Omental fat pad (tissue), 4 donors: ENCODE measurements around the gene KATNB1. TPM values are rescaled to one million over a fixed set of nuclear protein-coding genes. Genes with fewer than 3 reads are reported as not detected.

ENCODE experiments used
- ATAC-seq: fragments of 150-250 bp; one replicate; pipeline ENCODE4 v1.9.1; 2016; ENCODE audit warnings: mild to moderate bottlenecking, moderate library complexity; ENCODE audit not compliant: low FRiP score
- DNase-seq: peaks from one replicate; pipeline ENCODE4 v3.0.0-alpha.2; 2019; ENCODE audit warnings: low spot score
- CTCF ChIP-seq, 3 donors: fragments of 450-650 bp; IDR thresholded peaks; one replicate each; pipeline ENCODE4 v1.5.1; 2016 to 2017; ENCODE audit warnings: antibody characterized with exemption in 3 of 3, mild to moderate bottlenecking in 3 of 3, moderate library complexity in 2 of 3
- total RNA-seq, 4 donors: library from RNA; depleted of rRNA; stranded (reverse); fragments of >200 nt; gene quantifications; one replicate each; pipeline ENCODE4 v1.1.0, GENCODE V29; 2016

Gene KATNB1
- total RNA-seq, 4 donors from 2014 or later = 8.7 to 23.5 (median 14.1) TPM

- DNase-seq = no peak
- no peak for ATAC-seq
- TF ChIP-seq CTCF (IDR thresholded peaks at IDR 0.05) = no peak
Measured at GRCh38 chr16:57696240-57696639, 39.3 kb upstream of the KATNB1 start.

- ATAC-seq (no peak), DNase-seq (no peak)
- no peak for TF ChIP-seq CTCF (IDR thresholded peaks at IDR 0.05)
Measured at GRCh38 chr16:57697896-57698537, 37.6 kb upstream of the KATNB1 start.

- TF ChIP-seq CTCF (IDR thresholded peaks at IDR 0.05) = no peak
- DNase-seq = no peak
- ATAC-seq = no peak
Measured at GRCh38 chr16:57698812-57699405, 36.7 kb upstream of the KATNB1 start.

- ATAC-seq (no peak), DNase-seq (no peak)
- no peak for TF ChIP-seq CTCF (IDR thresholded peaks at IDR 0.05)
Measured at GRCh38 chr16:57699481-57699880, 36.1 kb upstream of the KATNB1 start.

- TF ChIP-seq CTCF (IDR thresholded peaks at IDR 0.05) = no peak
- DNase-seq (no peak), ATAC-seq (no peak)
Measured at GRCh38 chr16:57699899-57700298, 35.7 kb upstream of the KATNB1 start.

GRCh38 chr16:57700781-57701551 lies 34.6 kb upstream of the KATNB1 start:
- ATAC-seq (no peak), DNase-seq (no peak)
- no peak for TF ChIP-seq CTCF (IDR thresholded peaks at IDR 0.05)
